ENCODE data around the gene MROH9.

Gene MROH9

GRCh38 chr1:171084091-171084490, 148.8 kb downstream of the MROH9 start:
- DNase-seq: no peak

- DNase-seq: no peak
These were observed 149.5 kb downstream of the MROH9 start for GRCh38 chr1:171084870-171085269.

DNA sequence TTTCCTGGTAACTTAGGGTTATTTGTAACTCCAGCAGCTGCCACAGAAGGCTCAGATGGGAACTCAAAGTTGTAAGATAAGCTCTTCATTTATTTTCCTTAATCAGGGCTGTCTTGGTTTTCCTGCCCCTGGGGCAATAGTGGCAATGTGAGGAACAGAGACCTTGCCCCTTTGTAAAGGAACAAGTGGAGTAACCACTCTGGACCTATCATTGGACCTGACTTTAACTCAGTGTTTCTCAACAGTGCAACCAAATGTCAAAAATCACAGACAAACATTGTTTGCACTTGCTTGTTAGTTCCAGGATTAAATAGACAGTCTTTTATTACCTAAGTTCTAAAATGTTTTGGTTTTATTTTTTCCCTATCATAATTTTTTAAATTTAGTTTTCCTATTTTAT, 152.6 kb downstream of the MROH9 start:
- DNase-seq: no peak

- DNase-seq: no peak
These were observed 155.3 kb downstream of the MROH9 start, which contains the start of gene FMO3 for GRCh38 chr1:171090604-171091003. TSS of gene FMO3 (plus strand) at chr1:171090905. CDS start at chr1:171092659, 1,754 bp downstream.

- no peak for DNase-seq
These were observed 168.5 kb downstream of the MROH9 start for GRCh38 chr1:171103862-171104261.

GRCh38 chr1:171107262-171107940, 172.1 kb downstream of the MROH9 start:
- DNase-seq: no peak

DNA sequence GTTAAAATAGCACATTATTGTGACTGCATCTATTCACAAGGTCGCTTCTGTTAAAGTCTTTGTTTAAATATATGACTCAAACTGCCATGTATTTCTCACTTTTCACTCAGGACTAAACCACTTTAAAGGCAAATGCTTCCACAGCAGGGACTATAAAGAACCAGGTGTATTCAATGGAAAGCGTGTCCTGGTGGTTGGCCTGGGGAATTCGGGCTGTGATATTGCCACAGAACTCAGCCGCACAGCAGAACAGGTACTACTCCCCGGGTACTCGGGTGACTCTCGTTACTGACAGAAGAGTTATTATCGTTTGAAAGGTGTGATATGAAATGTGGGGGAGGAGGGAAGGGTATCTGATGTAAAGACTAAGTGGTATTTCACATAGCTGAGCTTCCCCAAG, 172.6 kb downstream of the MROH9 start:
- no peak for DNase-seq

- no peak for DNase-seq
These were observed 174.6 kb downstream of the MROH9 start for GRCh38 chr1:171109966-171110365.

DNA sequence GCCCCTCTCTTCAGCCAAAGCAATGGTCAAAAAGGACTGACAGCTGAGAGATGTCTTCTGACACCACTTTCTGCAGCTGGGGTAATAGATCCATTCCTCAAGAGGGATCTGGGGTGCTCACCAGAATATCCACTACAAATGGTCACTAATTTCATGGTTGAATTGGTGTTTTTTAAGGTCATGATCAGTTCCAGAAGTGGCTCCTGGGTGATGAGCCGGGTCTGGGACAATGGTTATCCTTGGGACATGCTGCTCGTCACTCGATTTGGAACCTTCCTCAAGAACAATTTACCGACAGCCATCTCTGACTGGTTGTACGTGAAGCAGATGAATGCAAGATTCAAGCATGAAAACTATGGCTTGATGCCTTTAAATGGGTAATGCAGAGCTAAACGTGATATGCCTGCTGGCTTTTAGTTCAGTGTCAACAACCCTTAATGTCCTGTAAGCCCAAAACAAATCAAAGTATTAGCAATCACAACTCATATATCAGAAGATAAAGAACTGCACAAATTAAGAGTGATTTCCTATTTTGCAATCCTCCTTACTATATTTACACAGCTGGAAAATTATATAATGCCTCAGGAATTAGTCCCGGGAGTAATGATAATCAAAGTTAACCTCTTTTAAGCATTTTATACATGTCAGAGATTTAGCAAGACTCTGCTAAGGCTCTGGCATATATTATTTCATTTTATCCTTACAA, 175.4 kb downstream of the MROH9 start:
- no peak for DNase-seq

GRCh38 chr1:171112119-171112518, 176.8 kb downstream of the MROH9 start:
- DNase-seq: no peak

- no peak for DNase-seq
These were observed 178.0 kb downstream of the MROH9 start for GRCh38 chr1:171113382-171113781.

Data from T-helper 9 cell (primary cell).